ENCODE data around the gene SPIB.

Gene SPIB

GRCh38 chr19:50476224-50476906 lies 57.6 kb downstream of the SPIB start, which contains the start of the genes EMC10 and GARIN5A:
EMC10 (plus strand) TSS chr19:50476507; CDS start chr19:50476545, 38 bp downstream.
GARIN5A (minus strand) TSS chr19:50476848; CDS start chr19:50476388, 460 bp downstream.
- DNase-seq = peak; percentile 40

DNA sequence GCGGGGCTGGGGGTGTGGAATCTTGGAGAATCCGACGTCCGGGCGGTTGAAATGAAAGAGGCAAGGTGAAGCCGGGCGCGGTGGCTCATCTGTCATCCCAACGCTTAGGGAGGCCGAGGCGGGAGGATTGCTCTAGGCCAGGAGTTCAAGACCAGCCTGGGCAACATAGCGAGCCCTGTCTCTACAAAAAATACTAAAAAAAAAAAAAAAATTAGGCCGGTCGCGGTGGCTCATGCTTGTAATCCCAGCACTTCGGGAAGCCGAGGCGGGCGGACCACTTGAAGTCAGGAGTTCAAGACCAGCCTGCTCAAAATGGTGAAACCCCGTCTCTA lies 58.1 kb downstream of the SPIB start:
- no peak for DNase-seq

DNA sequence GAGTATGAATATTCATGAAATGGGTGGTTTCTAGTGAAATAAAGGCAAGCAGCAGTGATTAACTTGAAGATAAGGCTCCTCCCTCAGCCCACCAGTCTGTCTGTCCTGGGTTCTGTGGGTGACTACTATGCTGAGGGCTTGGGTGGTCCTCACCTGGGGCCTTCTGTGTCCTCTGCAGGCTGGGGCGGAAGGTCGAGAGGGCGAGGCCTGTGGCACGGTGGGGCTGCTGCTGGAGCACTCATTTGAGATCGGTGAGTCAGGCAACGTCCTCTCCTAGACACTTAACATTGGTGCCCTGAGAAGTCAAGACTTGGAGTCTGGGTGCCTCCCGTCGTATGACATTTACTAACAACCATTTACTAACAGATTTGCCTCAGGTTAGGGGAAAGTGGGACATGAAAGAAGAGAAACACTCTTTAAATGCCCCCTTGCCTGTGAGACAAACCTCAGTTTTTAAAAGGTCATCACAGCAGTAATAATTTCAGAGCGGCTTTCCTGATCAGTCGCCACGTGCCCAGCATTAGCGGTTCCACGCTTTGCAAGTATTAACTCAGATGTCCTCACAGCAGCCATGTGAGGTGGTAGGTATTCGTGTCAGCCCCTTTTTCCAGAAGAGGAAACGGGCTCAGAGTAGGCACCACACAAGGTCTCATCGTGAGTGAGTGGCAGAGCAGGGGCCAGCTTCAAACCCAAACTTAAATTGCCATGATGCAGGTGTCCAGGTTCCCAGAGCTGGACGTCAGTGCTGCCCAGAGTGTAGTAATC lies 59.2 kb downstream of the SPIB start:
- no peak for DNase-seq

- no peak for DNase-seq
Observed at GRCh38 chr19:50478901-50479715, 60.4 kb downstream of the SPIB start.

DNA sequence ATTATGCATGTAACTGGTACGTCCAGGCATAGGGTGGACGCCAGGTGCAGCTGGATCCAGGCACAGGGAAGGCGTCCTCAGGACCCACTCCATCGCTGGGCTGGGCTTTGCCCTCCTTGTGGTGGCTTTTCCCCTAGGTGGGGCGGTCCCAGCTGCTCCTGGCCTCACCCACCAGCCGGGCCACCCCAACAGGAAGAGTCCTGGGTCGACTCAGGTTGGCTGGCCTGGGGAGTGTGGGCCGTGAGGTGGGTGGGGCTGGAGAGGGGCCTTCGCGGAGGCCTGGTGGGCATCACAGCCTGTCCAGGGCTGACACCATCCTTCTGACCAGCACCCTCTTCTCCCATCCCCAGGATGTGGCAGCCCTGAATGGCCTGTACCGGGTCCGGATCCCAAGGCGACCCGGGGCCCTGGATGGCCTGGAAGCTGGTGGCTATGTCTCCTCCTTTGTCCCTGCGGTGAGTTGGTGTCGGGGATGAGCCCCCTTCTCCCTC lies 61.1 kb downstream of the SPIB start:
- no peak for DNase-seq

DNA sequence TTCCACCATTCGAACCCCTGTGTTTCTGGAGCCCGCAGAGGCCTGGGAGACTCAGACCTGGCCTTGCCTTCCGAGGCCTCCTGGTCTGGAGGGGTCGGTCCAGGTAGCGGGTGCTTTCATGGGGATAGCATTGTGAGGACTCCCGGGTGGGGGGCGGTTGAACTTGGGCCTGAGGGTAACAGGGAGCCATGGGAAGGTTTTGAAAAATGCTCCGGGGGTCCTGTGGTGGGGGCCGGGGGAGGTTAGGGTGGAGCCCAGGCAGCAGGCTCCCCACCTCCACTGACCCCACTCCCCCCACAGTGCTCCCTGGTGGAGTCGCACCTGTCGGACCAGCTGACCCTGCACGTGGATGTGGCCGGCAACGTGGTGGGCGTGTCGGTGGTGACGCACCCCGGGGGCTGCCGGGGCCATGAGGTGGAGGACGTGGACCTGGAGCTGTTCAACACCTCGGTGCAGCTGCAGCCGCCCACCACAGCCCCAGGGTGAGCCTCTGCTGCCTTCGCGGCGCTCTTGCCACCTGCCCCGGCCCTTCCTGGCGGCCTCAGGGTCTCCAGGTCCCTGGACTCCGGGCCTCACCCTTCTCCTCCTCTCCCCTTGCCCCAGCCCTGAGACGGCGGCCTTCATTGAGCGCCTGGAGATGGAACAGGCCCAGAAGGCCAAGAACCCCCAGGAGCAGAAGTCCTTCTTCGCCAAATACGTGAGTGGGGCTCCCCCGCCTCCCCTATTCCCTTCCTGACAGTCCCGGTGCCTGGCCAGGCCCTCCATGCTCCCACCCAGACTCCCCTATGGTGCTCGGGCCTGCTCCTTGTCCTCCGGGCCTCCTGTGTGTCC lies 61.8 kb downstream of the SPIB start:
- no peak for DNase-seq
